Body of pancreas (tissue), 4 donors: Measurements from ENCODE around the gene PRDM15.

Source experiments
- CTCF ChIP-seq, 7 experiments: fragments of 450-650 bp in 4 of 7; fragments of 200-600 bp in 3 of 7; sonication (generic) in 3 of 7; IDR thresholded peaks; one replicate each; pipeline ENCODE4 v1.5.1; 2016 to 2019; ENCODE audit warnings: antibody characterized with exemption in 7 of 7
- POLR2A ChIP-seq, 3 donors: fragments of 450-650 bp; IDR thresholded peaks; one replicate each; pipeline ENCODE4 v1.6.1; 2016; ENCODE audit warnings: antibody characterized with exemption in 3 of 3, mild to moderate bottlenecking in 2 of 3

- TF ChIP-seq POLR2A (IDR thresholded peaks at IDR 0.05), result no peak
- no peak for TF ChIP-seq CTCF (IDR thresholded peaks at IDR 0.05)
Measured at GRCh38 chr21:41759214-41759840, 119.8 kb downstream of the PRDM15 start.
